GM12865 (cell line): ENCODE results near the gene PARVA.

Experiments
- DNase-seq: peaks from one replicate; pipeline ENCODE4 v3.0.0; 2010; ENCODE audit warnings: low read depth
- H3K4me3 ChIP-seq: 2 replicates; pipeline ENCODE4 v1.5.1; 2011; ENCODE audit warnings: mild to moderate bottlenecking, low read depth, low read length, control low read depth
- CTCF ChIP-seq: IDR thresholded peaks from 2 replicates; pipeline ENCODE4 v1.5.1; 2011; ENCODE audit warnings: low read length, control low read depth, low read depth, inconsistent platforms; ENCODE audit not compliant: insufficient read depth; ENCODE audit errors: missing control alignments

Gene PARVA

GRCh38 chr11:12377824-12378593, 638 bp downstream of the PARVA start:
- no peak for TF ChIP-seq CTCF
- no peak overlapping the region for H3K4me3 ChIP-seq
- DNase-seq: no peak

- DNase-seq: no peak
- no peak overlapping the region for H3K4me3 ChIP-seq
- TF ChIP-seq CTCF: no peak
These were observed 3.4 kb downstream of the PARVA start for GRCh38 chr11:12380565-12381325.

- H3K4me3 ChIP-seq: no peak overlapping the region
- no peak for TF ChIP-seq CTCF
- no peak for DNase-seq
These were observed 4.5 kb downstream of the PARVA start for GRCh38 chr11:12381875-12382274.

- no peak for DNase-seq
- TF ChIP-seq CTCF: no peak
- no peak overlapping the region for H3K4me3 ChIP-seq
These were observed 5.1 kb downstream of the PARVA start for GRCh38 chr11:12382451-12382850.

GRCh38 chr11:12386309-12386708, 8.9 kb downstream of the PARVA start:
- no peak for DNase-seq
- no peak overlapping the region for H3K4me3 ChIP-seq
- TF ChIP-seq CTCF: no peak

GRCh38 chr11:12386745-12387144, 9.4 kb downstream of the PARVA start:
- no peak for DNase-seq
- no peak for TF ChIP-seq CTCF

More at GRCh38 chr11:12386745-12387144, 9.4 kb downstream of the PARVA start:
- H3K4me3 ChIP-seq: no peak overlapping the region
